ENCODE results near the gene SLC25A51.
"Not testable (repeated sequence)": the region's sequence is repeated elsewhere in the genome, so short reads cannot be mapped to it uniquely, and the experiment has no call there.

The SLC25A51 gene

GRCh38 chr9:37919246-37919955 lies 15.5 kb upstream of the SLC25A51 start:
- DNase-seq, result no peak

GRCh38 chr9:37918665-37919170 lies 14.8 kb upstream of the SLC25A51 start:
- DNase-seq, result no peak

DNA sequence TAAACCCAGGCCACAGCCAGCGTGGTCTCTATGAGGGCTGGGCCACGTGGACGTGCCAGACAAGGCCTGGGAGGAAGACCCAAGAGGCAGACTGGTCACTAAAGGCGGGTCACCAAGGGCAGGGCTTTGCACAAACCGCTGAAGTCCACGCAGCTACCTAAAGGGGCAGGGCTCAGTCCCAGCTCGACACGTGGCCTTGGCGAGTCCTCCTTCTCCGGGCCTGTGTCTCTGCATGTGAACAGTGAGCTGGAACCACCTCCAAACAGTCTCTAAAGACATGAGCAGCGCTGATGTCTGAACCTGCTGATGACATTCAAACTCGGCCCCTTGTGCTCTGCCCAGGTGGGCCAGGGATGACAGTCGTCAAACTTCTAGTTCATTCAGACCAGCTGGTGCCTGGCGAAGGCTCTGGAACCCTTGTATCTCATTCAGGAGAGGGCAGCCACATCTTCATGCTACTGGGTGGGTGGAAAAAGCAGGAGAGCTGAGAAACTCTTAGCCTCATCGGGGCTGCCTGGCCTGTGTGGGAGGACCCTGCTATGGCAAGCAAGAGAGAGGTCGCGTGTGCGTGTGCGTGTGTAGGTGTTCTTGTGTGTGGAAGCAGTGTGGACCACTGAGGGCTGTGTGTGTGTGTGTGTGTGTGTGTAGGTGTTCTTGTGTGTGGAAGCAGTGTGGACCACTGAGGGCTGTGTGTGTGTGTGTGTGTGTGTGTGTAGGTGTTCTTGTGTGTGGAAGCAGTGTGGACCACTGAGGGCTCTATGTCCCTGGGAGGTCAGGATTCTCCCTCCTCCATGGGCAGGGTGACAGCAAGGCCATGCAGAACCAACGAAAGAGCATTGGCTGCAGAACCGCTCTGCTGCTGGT lies 14.1 kb upstream of the SLC25A51 start:
- DNase-seq, result no peak

GRCh38 chr9:37917313-37917731 lies 13.4 kb upstream of the SLC25A51 start:
- DNase-seq, result no peak

DNA sequence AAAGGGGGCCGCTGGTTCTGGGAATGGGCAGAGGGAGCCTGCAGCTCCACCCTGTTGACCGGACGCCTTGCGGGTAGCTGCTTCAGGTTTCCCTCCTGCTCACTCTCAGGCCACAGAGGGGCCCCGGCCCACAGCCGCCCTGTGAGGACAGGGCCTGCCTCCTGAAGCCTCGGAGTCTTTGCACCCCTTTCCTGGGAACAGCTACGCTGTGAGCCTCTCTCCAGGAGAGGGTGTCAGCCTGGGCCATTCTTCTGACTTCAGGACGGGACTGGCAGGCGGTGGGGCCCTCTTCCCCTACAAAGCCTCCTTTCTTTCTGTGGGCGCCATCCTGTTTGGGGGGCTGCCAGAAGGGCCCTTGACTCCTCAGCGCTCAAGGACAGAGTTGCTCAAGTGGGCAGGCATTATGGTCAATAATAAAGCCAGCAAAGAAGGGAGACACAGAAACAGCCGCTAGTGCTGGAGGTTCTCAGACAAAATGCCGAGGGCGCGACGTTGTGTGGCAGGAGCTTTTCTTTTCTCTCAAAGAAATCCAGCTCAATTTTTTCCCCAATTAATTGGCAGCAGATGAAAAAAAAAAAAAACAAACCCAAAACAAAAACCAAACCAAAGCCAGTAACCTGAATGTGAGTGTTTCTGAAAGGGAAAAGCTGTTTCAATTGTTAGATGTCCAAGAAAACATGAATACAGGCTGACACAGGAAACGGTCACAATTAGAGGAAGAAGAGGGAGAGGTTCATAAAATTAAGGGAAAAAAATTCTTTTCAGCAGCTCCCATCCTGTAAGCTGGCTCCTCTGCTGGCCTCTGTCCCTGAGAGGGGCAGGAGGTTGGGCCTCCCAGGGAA lies 12.8 kb upstream of the SLC25A51 start:
- no peak for DNase-seq

- DNase-seq, result no peak
These were observed 12.1 kb upstream of the SLC25A51 start for GRCh38 chr9:37915911-37916470.

DNA sequence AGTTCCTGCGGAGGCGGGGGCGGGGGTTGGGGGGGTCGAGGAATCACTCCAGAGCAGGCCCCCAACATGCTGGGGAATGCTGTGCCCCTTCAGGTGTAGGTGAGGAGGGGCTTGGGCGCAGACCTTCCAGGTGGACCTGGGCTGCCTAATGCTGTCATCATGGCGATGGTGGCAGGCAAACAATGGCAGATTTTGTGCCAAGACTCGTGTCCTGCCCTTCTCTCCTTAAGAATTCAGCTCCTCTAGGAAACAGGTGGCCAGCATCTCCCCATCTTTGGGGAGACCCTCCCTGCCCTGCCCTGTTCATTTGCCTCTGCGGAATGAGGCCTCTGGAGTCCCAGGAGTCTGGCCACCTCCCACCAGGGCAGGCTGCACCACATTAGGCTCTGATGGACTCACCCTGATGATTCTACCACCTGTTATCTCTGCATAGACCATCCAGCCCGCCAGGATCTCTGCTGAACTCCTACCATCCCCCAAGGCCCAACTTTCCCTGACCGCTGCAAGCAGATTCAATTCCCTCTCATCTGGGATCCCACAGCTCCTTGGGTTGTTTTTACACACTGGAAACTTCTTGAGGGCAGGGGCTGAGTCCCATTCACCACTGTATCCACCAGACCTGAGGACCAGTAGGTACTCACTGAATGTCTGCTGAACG lies 10.9 kb upstream of the SLC25A51 start:
- DNase-seq, result no peak

GRCh38 chr9:37914154-37914551 lies 10.2 kb upstream of the SLC25A51 start:
- no peak for DNase-seq

GRCh38 chr9:37913480-37914153 lies 9.7 kb upstream of the SLC25A51 start:
- DNase-seq, result peak; percentile 42

DNA sequence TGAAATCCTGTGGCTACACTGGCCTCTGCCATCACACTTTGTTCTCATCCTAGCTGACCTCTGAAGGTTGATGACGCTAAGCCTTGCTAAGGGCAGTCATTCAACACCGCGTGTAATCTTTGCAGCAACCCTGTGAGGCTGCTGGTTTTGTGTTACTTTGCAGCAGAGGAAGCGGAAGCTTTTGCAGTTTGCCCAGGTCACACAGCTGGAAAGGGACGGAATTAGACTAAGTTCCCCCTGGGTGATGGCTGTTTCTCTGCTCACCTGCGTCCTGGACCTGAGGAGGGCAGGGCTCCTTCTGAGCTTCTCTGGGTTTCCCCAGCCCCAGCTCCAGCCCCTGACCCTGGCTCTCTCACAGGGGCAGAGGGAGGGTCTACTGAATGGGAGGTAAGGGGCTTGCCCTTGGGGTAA lies 7.3 kb upstream of the SLC25A51 start:
- no peak for DNase-seq

DNA sequence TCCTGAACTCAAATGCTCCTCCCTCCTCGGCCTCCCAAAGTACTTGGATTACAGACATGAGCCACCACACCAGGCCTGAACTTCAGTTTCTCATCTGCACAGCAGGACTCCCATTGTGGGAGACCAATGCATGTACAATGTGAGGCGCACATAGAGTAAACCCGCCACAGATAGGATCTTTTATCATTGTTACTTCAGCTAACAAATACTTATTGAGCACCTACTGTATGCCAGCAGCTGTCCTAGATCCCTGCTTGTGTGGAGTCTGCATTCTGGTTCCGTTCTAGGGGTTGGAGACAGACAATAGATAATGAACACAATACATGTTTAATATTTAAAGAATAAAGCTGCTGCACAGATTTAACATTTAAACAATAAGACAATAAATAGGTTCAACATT lies 6.3 kb upstream of the SLC25A51 start:
- no peak for DNase-seq

DNA sequence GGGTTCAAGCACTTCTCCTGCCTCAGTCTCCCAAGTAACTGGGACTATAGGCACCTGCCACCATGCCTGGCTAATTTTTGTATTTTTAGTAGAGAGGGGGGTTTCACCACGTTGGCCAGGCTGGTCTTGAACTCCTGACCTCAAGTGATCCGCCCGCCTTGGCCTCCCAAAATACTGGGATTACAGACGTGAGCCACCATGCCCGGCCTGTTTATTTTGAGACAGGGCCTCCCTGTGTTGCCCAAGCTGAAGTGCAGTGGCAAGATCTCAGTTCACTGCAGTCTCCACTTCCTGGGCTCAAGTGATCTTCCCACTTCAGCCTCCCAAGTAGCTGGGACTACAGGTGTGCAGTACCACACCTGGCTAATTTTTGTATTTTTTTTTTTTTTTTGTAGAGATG lies 5.9 kb upstream of the SLC25A51 start:
- not testable (repeated sequence) for DNase-seq

DNA sequence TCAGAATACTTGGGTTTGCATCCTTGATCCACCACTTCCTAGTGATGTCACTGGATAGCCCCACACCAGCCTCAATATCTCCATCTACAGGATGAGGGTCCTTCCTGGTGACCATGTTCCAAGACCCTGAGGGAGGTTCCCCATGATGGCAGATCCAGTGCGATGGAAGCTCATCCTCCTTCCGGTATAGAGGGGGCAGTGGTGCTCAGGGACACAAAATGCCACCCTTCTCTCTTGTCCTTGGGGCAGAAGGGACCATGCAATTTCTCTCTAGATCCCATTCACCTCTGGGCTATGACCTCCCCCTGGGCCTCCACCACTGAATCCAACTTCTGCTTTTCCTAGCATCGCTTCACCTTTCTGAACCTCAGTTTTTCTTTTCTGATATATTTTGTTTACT lies 5.4 kb upstream of the SLC25A51 start:
- no peak for DNase-seq

GRCh38 chr9:37908698-37909186 lies 4.8 kb upstream of the SLC25A51 start:
- no peak for DNase-seq

DNA sequence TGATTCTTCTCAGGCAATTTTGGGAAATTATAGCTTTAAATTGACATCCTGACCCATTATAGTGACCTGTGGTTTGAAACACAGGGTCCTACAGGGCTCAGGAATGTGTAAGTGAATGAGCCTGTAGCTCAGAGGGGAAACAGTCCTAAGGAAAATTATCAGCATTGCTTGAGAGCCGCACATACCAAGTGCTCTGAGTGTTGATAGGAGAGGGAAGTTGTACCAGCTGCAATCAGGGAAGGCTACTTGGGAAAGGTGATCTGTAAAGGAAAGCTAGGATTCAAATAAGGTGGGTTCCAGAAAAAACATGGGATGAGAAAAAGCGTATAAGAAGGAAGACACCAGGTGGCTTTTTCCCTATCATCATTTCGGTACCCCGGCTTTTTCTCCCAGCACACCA lies 4.4 kb upstream of the SLC25A51 start:
- no peak for DNase-seq

DNA sequence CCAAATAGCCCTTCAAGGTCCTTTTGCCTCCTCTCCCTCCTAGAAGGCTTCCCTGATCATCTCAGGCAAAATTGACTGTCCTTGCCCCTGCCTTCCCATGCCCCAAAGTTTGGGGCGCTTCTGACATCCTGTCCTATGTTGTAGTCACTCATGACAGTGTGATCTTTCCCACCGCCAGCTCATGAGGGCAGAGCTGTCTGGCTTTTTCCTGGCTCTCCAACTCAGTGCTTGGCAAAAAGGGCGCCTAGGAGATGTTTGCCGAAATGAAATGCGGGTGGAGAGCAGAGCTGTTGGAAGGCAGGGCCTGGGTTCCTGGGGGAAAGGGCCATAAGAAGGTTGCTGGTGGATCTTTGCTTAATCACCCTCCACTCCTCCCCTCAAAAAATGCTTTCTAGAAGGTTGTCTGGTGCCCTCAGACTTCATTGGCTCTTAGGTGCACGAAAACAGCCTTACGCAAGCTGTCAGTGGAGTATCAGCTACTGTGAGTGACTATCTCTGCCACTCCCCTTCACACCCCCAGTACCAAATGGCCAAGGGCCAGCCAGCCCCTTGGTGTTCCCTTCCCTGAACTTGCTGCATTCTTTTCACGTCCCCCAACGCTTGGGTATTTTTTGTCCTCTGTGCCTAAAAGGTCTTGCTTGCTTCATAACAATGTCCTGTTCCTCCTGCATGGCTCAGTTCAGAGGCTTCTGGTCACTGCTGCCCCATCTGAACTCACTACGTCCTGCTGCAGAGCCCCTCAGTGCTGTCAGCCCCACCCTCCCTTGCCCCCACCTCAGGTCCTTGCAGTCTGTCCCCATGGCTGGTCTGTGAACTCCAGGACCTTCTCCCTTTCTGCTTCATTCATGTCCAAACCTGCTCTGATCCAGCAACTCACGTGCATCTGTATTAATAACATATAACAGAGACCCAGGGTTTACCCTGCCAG lies 2.6 kb upstream of the SLC25A51 start:
- DNase-seq, result no peak

DNA sequence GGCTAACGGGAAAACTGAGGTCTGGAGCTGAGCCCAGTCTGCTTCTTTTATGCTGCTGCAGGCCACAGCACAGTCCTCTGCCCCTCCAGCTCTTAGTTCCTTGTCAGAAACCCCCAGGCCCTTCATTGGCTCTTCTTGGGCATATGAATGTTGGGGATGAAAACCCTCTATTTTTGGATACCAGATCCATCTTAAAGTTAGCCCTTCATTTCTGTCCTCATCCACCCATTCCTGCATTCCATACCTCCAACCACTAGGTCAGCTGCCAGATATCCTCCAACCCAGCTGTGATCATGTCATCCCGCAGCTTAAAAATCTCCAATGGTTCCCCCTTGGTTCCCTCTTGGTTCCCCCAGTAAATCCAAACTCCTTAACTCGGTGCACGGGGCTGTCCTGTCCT lies 1.8 kb upstream of the SLC25A51 start:
- DNase-seq, result no peak

GRCh38 chr9:37905131-37905505 lies 1.2 kb upstream of the SLC25A51 start:
- no peak for DNase-seq

DNA sequence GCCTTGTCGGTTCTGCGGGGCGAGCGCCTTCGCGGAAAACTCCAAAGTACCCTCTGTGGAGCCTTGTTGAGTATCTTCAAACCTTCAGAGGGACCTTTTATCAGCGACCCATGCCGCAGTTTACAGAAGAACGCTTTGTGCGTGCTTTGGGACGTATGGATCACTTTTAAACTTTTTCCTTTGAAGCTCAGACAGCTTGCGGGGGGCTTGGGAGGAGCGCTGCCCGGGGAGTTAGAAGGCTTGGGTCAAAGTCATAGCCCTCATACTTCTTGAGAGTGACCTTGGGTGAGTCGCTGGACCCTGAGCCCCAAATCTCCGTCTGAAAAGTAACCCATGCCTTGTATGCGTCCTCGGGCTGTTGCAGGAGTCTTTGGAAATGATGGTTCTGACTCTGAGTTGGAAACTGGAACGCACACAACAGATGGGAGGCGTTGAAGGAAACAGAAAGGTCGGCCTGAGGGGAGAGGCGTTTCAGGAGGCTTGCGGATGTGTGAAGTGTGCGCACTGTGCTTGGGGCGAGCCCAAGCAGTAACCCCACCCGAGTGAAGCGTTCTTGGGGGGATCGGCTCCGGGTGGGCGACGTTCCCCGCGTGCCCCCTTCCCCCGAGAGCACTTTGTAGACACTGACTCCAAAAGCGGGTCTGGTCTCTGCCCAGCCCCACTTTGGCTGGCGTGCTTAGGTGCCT lies 661 bp upstream of the SLC25A51 start:
- no peak for DNase-seq

Data from kidney glomerular epithelial cell (primary cell).